ENCODE results near the gene PQBP1.

DNA sequence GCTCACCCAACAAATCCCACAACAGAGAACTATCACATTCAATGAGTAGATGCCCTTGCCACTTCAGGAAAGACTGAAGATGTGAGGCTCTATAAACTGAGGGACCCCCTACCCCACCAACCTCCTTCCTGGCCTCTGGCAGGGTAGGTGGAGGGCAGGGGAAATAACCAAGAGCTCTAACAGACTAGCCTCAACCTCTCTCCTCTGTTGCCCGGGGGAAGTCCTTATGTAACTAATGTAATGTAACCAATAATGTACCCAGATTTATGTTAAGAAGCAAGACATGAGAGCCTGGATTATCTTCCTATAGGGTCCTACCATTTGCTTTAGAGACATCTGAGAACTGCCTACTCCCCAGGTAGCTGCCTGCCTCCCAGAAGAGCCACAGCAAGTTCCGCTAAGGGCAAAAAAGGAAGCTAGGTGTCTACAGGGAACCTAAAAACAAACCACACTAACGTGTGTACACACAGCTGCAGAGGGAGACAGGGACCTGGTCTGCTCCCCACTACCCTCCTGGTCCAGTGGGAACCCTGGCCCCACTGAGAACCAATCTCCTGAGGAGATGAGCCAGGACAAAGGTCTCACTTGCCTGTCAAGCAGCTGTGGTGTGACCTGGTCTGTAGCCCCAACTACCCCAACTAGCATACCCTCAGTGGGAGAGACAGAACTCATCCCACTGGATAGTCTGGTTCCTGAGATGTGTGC, 41.9 kb downstream of the PQBP1 start:
- TF ChIP-seq POLR2AphosphoS5 (IDR thresholded peaks at IDR 0.05) (no peak), POLR2A (IDR thresholded peaks at IDR 0.05) (no peak)
- TF ChIP-seq, protein P1, sequence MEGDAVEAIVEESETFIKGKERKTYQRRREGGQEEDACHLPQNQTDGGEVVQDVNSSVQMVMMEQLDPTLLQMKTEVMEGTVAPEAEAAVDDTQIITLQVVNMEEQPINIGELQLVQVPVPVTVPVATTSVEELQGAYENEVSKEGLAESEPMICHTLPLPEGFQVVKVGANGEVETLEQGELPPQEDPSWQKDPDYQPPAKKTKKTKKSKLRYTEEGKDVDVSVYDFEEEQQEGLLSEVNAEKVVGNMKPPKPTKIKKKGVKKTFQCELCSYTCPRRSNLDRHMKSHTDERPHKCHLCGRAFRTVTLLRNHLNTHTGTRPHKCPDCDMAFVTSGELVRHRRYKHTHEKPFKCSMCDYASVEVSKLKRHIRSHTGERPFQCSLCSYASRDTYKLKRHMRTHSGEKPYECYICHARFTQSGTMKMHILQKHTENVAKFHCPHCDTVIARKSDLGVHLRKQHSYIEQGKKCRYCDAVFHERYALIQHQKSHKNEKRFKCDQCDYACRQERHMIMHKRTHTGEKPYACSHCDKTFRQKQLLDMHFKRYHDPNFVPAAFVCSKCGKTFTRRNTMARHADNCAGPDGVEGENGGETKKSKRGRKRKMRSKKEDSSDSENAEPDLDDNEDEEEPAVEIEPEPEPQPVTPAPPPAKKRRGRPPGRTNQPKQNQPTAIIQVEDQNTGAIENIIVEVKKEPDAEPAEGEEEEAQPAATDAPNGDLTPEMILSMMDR (IDR thresholded peaks at IDR 0.05), result no peak

Measured in gastroesophageal sphincter (tissue), 3 donors.